ENCODE data around the gene TACR2. TPM values are rescaled to one million over a fixed set of nuclear protein-coding genes. Genes with fewer than 3 reads are reported as not detected.

TACR2 gene
- total RNA-seq, 1 experiment from 2014 or later, result 0.57 TPM

GRCh38 chr10:69359148-69359547 lies 57.6 kb downstream of the TACR2 start:
- no TSS peak for BruUV-seq (replicated peaks)
- POLR2A ChIA-PET, result no interaction called here
- intact Hi-C loops (cut with micrococcal nuclease; ENCODE audit: unreplicated experiment), result no loop called here

GRCh38 chr10:69358148-69358795 lies 58.4 kb downstream of the TACR2 start:
- Histone ChIP-seq H3K27me3 (replicated peaks; ENCODE audit: control insufficient read depth, insufficient read depth, low read length) (no peaks in the 10 kb centered on the region), H3K9me3 (0 out of 2 replicates have a peak, but pooled peaks cover 2% of the 10 kb centered on the region), H3K4me3 (ENCODE audit: low read depth, low read length) (no peak overlapping the region), H3K4me1 (peaks cover 14% of the 10 kb centered on the region), H3K36me3 (ENCODE audit: control insufficient read depth, insufficient read depth, low read length) (no peaks in the 10 kb centered on the region)
- Mint-ChIP-seq H3K9me3 (ENCODE audit: unreplicated experiment) (no peaks in the 10 kb centered on the region), H3K4me1 (ENCODE audit: low read depth, unreplicated experiment) (peaks cover 25% of the 10 kb centered on the region), H3K4me3 (ENCODE audit: unreplicated experiment) (no peak overlapping the region), H3K27me3 (ENCODE audit: insufficient read depth, unreplicated experiment) (no peaks in the 10 kb centered on the region), H3K36me3 (ENCODE audit: insufficient read depth, unreplicated experiment) (no peaks in the 10 kb centered on the region), H3K27ac (ENCODE audit: unreplicated experiment) (no peak overlapping the region)
- ChIA-PET CTCF (interaction anchor here (0.6 to 1.3 kb wide), 4 partner anchors 34 to 900 kb away, joined by 3 to 4 read pairs (median 3); no protein-coding TSS in a partner anchor), POLR2A (interaction anchor here (0.6 kb wide), 1 partner anchor 41 kb away, joined by 4 read pairs; no protein-coding TSS in a partner anchor)
- no peak for TF ChIP-seq CTCF (IDR thresholded peaks at IDR 0.05; ENCODE audit: insufficient read depth in 1 of 2, low read depth in 1 of 2, low read length in 1 of 2, severe bottlenecking in 1 of 2, unreplicated experiment in 1 of 2)
- no TSS peak for BruUV-seq (replicated peaks)
- no peak for DNase-seq
- intact Hi-C loops (cut with micrococcal nuclease; ENCODE audit: unreplicated experiment), result no loop called here

More at GRCh38 chr10:69359148-69359547, 57.6 kb downstream of the TACR2 start:
- Histone ChIP-seq H3K9me3 (0 out of 2 replicates have a peak, but pooled peaks cover 2% of the 10 kb centered on the region), H3K27me3 (replicated peaks; ENCODE audit: control insufficient read depth, insufficient read depth, low read length) (no peaks in the 10 kb centered on the region), H3K36me3 (ENCODE audit: control insufficient read depth, insufficient read depth, low read length) (no peaks in the 10 kb centered on the region), H3K4me1 (peaks cover 13% of the 10 kb centered on the region), H3K4me3 (ENCODE audit: low read depth, low read length) (no peak overlapping the region)
- Mint-ChIP-seq H3K9me3 (ENCODE audit: unreplicated experiment) (no peaks in the 10 kb centered on the region), H3K27me3 (ENCODE audit: insufficient read depth, unreplicated experiment) (no peaks in the 10 kb centered on the region), H3K4me1 (ENCODE audit: low read depth, unreplicated experiment) (peaks cover 24% of the 10 kb centered on the region), H3K4me3 (ENCODE audit: unreplicated experiment) (no peak overlapping the region), H3K36me3 (ENCODE audit: insufficient read depth, unreplicated experiment) (no peaks in the 10 kb centered on the region), H3K27ac (ENCODE audit: unreplicated experiment) (no peak overlapping the region)
- DNase-seq, result no peak
- CTCF ChIA-PET, result interaction anchor here (0.5 to 1.3 kb wide), 2 partner anchors 34 to 184 kb away, joined by 3 to 4 read pairs; no protein-coding TSS in a partner anchor
- TF ChIP-seq CTCF (IDR thresholded peaks at IDR 0.05; ENCODE audit: insufficient read depth in 1 of 2, low read depth in 1 of 2, low read length in 1 of 2, severe bottlenecking in 1 of 2, unreplicated experiment in 1 of 2), result no peak

- Mint-ChIP-seq H3K4me3 (ENCODE audit: unreplicated experiment) (no peak overlapping the region), H3K9me3 (ENCODE audit: unreplicated experiment) (no peaks in the 10 kb centered on the region), H3K27ac (ENCODE audit: unreplicated experiment) (no peak overlapping the region), H3K36me3 (ENCODE audit: insufficient read depth, unreplicated experiment) (no peaks in the 10 kb centered on the region), H3K27me3 (ENCODE audit: insufficient read depth, unreplicated experiment) (no peaks in the 10 kb centered on the region), H3K4me1 (ENCODE audit: low read depth, unreplicated experiment) (peaks cover 30% of the 10 kb centered on the region)
- H3K27me3 ChIP-seq (replicated peaks; ENCODE audit: control insufficient read depth, insufficient read depth, low read length), result no peaks in the 10 kb centered on the region
- intact Hi-C loops (cut with micrococcal nuclease; ENCODE audit: unreplicated experiment), result no loop called here
- H3K4me3 ChIP-seq (ENCODE audit: low read depth, low read length), result no peak overlapping the region
- no peak for TF ChIP-seq CTCF (IDR thresholded peaks at IDR 0.05; ENCODE audit: insufficient read depth in 1 of 2, low read depth in 1 of 2, low read length in 1 of 2, severe bottlenecking in 1 of 2, unreplicated experiment in 1 of 2)
- H3K4me1 ChIP-seq, result peaks cover 25% of the 10 kb centered on the region
- DNase-seq, result no peak
- ChIA-PET POLR2A (no interaction called here), CTCF (no interaction called here)
- H3K36me3 ChIP-seq (ENCODE audit: control insufficient read depth, insufficient read depth, low read length), result no peaks in the 10 kb centered on the region
- BruUV-seq (replicated peaks), result no TSS peak
- H3K9me3 ChIP-seq, result 0 out of 2 replicates have a peak, but pooled peaks cover 2% of the 10 kb centered on the region
Measured at GRCh38 chr10:69356187-69356586, 60.5 kb downstream of the TACR2 start.
